DMS79 treated with DMSO at 0.1 percent for 48 hours (cell line): Measurements from ENCODE around the gene SCFD1.
"Not testable (repeated sequence)": the region's sequence is repeated elsewhere in the genome, so short reads cannot be mapped to it uniquely, and the experiment has no call there.

Experiments used
- DNase-seq: peaks from one replicate; lab custom pipeline; 2025; lab: John Stamatoyannopoulos, UW

Gene SCFD1

GRCh38 chr14:30608533-30609006 lies 13.5 kb upstream of the SCFD1 start:
- no peak for DNase-seq

- DNase-seq: peak; percentile 100
Observed at GRCh38 chr14:30610787-30611343, 11.3 kb upstream of the SCFD1 start.

GRCh38 chr14:30614155-30614554 lies 8.0 kb upstream of the SCFD1 start:
- no peak for DNase-seq

GRCh38 chr14:30620178-30620577 lies 1.9 kb upstream of the SCFD1 start:
- no peak for DNase-seq

- DNase-seq: no peak
Observed at GRCh38 chr14:30621354-30621939, 672 bp upstream of the SCFD1 start.

DNA sequence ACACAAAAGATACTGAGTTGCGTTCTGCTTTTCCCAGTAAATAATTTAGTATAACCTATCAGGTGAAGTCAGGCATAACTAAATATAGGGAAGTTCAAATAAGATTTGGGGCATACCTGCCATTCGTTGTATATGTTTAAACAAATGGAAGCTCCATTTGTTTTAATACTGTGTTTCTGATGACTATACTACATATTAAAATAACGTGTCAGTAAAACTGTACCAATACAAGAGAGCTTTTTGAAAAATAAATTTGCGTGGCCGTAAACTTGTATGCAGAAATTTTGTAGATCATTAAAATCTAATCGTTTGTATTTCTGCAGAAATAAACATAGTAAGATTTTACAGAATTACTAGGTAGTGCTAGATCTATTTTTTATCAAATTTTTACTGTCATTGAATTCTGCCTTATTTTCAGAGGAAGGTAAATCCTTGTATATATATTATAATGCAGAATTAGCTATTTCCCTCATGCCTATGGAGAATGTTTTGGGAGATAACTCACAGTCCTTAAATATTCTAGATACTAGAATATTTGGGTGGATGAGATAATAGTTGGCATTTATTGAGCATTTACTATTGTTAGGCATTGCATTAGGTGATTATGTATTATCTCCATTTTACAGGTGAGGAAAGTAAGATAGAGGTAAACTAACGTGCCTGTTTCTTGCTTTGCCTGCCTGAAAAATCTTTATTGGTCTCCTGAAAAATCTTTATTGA lies 1.5 kb downstream of the SCFD1 start:
- no peak for DNase-seq

GRCh38 chr14:30624132-30624423 lies 2.0 kb downstream of the SCFD1 start:
- no peak for DNase-seq

- no peak for DNase-seq
Observed at GRCh38 chr14:30625533-30625932, 3.4 kb downstream of the SCFD1 start.

GRCh38 chr14:30629432-30629831 lies 7.3 kb downstream of the SCFD1 start:
- not testable (repeated sequence) for DNase-seq

GRCh38 chr14:30630248-30630647 lies 8.1 kb downstream of the SCFD1 start:
- no peak for DNase-seq

DNA sequence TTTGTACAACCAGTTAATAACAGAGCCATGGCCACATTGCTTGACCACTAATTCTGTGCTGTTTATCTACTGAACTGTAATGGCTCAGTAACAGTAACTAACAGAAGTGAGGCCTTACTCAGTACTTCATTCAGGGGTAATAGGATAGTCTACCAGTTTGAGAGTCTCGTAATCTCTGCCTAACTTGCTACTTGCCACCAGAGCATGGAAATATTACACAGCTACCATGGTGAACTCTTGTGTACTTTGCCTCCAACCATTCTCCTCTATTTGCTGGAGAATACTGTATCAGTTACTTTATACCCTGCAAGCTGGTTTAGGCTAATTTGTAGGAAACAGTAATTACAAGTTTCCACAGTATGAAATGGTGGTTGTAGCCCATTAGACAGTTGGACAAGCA lies 10.6 kb downstream of the SCFD1 start:
- no peak for DNase-seq

GRCh38 chr14:30638926-30639325 lies 16.8 kb downstream of the SCFD1 start:
- DNase-seq: no peak

DNA sequence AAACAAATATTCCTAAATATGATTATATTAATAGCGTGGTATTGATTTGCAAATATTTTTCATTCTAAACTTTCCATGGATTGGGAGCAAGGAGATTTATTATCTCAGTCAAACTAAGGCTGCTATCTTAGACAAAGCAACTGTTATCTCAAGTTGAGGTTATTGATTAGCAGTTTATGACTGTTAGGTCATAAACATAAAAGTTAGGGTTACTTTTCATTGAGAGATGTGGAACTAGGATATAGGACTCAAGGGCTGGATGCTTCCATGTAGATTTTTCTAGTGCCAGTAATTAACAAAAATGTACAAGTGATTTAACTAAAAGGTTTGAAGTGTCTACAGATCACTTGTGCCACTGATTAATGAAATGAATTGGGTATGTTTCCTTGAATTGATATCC lies 19.1 kb downstream of the SCFD1 start:
- no peak for DNase-seq

DNA sequence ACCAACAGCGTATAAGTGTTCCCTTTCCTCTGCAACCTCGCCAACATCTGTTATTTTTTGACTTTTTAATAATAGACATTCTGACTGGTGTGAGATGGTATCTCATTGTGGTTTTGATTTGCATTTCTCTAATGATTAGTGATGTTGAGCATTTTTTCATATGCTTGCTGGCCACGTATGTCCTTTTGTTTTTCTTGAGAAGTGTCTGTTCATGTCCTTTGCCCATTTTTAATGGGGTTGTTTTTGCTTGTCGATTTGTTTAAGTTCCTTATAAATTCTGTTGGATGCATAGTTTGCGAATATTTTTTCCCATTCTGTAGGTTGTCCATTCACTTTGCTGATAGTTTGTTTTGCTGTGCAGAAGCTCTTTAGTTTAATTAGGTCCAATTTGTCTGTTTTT lies 22.3 kb downstream of the SCFD1 start:
- not testable (repeated sequence) for DNase-seq

GRCh38 chr14:30645600-30645999 lies 23.5 kb downstream of the SCFD1 start:
- DNase-seq: no peak

- no peak for DNase-seq
Observed at GRCh38 chr14:30648471-30648870, 26.4 kb downstream of the SCFD1 start.

DNA sequence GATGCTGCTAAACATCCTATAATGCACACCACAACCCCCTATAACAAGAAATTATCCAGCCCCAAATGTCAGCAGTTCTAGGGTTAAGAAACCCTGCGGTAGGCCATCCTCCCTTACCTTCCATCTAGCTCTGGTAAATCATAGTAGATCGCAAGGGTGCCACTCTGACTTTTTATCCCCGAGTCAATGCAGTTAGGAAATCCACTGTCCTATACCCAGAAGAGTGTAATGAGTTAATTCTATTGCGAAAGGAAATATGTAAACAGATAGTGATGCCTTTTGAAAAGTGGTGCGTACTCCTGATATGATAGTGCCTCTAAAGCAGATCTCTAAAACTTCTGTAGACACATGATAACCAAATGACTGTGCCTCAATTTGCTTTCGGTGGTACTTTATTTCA lies 29.8 kb downstream of the SCFD1 start:
- DNase-seq: no peak

- DNase-seq: no peak
Observed at GRCh38 chr14:30655124-30655523, 33.0 kb downstream of the SCFD1 start.

- DNase-seq: no peak
Observed at GRCh38 chr14:30655658-30656057, 33.5 kb downstream of the SCFD1 start.

- DNase-seq: no peak
Observed at GRCh38 chr14:30656190-30656632, 34.1 kb downstream of the SCFD1 start.

DNA sequence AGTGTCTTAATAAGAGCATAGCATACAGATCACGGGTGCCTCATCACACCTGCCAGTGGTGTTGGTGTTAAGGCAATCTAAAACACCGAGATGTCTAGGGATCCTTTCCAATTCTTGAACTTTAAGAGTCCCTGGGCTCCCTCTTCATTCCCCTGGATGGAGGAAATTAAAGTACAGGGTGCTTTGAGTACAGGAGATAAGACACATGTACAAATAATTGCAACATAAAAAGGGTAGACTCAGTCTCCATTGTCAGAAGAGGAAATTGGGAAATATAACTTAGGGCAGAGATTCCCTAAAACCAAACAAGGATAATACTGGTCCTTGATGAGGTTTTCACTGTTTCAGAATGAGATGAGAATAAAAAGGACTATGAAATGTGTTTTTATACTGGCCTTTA lies 34.9 kb downstream of the SCFD1 start:
- no peak for DNase-seq

DNA sequence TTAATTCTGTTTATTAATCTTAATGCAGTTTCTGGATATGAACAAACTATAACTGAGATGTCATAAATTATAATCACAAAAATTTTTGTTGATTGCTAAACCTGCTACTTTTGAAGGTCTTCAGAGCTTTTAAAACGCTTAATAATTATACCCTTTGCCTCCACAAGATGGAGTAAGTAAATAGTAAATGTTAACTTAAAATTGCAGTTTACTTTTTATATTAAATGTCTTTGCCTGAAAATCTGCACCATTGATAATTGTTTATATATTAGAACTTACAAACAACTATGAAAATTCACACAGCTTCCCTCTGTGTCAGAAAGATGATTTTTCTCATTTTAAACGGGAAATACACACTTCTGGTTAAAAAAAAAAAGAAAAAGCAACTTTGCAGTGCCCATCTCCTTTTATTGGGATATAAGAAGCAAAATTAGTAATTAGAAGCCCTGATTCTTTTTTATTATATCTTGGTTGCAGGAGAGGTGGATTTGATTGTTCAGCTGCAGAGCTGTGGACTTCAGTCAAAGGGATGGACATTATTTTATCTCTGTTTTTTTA lies 35.6 kb downstream of the SCFD1 start:
- DNase-seq: no peak

GRCh38 chr14:30658645-30659044 lies 36.5 kb downstream of the SCFD1 start:
- no peak for DNase-seq
